Kasumi-1 (cell line): Measurements from ENCODE around the gene WDR18.
A peak's percentile ranks its signal among the peaks of the same experiment; 100 is the strongest.

Experiments used
- DNase-seq, 2 experiments: peaks; one replicate each; lab custom pipeline; 2025; lab: John Stamatoyannopoulos, UW

Gene WDR18

DNA sequence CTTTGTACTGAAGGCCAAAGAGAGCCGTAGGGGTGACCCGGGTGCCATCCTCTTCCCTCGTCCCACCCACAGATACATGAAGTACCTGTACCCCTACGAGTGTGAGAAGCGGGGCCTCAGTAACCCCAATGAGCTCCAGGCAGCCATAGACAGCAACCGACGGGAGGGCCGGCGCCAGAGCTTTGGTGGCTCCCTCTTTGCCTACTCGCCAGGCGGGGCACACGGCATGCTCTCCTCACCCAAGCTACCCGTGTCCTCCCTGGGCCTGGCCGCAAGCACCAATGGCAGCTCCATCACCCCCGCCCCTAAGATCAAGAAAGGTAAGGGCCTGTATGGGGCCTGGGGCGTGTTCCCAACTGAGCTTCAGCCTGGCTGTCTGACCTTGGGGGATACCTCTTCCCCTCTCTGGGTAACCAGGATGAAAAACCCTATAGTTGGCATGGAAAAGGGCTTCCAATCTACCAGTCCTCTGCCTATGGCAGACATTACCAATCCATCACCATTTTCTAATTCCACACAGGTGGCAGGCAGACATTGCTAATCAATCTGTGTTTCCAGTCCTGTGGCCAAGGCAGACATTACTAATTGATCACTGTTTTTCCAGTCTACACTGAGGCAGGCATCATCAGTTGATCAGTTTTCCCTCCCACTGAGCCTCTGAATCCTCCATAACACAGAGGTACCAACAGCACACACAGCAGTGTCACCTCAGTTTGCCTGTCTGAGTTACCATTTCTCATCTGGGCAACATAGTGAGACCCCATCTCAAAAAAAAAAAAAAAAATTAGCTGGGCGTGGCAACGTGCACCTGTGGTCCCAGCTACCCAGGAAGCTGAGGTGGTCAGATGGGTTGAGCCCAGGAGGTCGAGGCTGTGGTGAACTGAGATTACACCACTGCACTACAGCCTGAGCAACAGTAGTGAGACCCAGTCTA, 19.1 kb upstream of the WDR18 start:
- no peak for DNase-seq

DNA sequence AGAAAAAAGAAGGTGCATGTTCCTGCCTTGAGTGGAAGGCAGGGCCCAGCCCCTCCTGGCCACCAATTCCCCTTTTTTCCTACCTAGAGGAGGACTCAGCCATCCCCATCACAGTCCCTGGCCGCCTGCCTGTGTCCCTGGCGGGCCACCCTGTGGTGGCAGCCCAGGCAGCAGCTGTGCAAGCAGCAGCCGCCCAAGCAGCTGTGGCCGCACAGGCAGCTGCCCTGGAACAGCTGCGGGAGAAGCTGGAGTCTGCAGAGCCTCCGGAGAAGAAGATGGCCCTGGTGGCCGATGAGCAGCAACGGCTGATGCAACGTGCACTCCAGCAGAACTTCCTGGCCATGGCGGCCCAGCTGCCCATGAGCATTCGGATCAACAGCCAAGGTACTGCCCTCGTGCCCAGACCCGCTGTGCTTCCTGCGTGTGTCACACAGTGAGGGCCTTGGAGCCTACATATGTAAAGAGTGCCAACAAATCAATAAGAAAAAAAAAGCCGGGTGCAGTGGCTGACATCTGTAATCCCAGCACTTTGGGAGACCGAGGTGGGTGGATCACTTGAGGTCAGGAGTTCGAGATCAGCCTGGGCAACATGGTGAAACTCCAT, 17.6 kb upstream of the WDR18 start:
- DNase-seq, result no peak

DNA sequence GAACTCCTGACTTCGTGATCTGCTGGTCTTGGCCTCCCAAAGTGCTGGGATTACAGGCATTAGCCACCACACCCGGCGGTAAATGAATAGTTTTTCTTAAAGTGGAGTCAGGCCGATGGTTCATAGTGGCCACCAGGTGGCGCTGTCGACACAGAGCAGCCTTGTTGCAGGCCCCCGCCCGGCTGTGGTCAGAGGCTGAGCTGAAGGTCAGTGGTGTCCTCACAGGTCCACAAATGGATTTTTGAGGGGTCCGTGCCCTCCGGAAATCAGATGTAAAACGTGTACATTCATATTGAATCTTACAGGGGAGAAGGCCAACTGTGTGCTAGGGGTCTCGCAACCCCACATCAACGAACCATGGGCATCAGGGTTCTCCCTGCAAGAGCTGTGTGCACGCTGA, 13.4 kb upstream of the WDR18 start:
- DNase-seq, result peak in 1 of 2 experiments; percentile 19

DNA sequence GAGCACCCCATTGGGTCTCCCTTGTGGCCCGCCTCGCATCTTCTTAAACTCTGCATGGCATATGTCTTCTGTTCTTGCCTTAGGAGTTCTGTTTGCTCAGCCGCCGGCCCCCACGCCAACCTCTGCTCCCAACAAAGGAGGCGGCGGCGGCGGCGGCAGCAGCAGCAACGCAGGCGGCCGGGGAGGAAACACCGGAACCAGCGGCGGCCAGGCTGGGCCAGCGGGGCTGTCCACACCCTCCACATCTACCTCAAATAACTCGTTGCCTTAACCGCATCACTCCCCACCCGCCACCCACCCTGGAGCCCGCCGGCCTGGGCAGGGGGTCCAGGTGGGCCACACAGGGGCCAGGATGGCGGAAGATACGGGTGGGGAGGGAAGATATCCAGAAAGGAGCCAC, 12.3 kb upstream of the WDR18 start:
- DNase-seq, result no peak

DNA sequence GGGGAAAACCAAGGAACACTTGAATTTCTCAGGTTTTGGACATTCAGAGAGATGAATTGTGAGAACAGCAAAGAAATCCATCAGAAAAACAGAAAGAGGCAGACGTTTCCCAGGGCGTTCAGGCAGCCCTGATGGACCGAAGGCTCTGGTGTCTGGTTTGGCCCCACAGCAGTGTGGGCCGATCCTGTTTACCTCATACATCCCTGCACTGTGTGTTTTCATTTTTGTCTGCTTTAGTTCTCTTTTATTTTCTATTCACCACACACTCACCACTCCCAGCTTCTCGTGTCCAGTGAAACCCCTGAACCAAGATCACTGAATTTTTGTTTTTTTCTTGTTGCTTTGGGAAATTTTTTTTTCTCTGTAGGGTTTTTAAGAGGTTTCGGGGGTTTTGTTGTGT, 11.9 kb upstream of the WDR18 start:
- DNase-seq, result no peak

DNA sequence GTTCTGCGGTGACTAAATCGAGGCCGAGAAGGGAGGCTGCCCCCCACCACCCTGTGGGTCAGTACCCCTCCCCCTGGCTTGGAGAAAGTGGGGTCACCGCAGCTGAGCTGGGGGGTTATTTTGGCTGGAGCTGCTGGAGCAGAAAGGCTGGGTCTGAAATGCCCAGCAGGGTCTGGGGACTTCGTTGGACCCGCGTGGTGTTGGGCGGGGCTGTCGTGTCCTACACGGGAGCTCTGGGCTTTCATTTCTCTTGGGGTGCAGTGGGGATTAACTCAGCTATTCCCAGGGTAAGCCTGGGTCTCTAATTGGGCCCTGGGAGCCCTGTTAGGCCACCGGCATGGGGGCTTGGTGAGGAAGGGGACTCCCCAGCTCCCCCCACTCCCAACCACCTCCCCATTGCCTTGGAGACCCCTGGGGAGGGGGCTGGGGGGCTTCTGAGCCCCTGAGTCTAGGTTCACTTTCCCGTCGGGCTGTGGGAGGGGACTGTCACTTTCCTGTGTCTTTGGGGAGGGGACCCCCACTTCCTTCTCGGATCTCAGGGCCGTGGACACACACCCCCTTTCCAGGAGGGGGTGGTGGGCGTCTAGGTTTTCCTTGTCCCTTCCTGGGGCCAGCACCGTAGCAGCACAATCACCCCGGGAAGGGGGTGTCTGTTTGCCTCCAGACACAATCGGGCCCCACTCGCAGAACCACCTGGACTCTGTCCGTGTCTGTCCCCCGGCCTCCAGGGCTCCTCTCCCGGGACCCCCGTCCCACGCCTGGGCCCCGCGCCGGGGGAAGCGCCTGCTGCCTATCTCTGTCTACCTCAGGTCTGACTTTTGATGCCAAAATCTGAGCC, 10.2 kb upstream of the WDR18 start:
- no peak for DNase-seq

DNA sequence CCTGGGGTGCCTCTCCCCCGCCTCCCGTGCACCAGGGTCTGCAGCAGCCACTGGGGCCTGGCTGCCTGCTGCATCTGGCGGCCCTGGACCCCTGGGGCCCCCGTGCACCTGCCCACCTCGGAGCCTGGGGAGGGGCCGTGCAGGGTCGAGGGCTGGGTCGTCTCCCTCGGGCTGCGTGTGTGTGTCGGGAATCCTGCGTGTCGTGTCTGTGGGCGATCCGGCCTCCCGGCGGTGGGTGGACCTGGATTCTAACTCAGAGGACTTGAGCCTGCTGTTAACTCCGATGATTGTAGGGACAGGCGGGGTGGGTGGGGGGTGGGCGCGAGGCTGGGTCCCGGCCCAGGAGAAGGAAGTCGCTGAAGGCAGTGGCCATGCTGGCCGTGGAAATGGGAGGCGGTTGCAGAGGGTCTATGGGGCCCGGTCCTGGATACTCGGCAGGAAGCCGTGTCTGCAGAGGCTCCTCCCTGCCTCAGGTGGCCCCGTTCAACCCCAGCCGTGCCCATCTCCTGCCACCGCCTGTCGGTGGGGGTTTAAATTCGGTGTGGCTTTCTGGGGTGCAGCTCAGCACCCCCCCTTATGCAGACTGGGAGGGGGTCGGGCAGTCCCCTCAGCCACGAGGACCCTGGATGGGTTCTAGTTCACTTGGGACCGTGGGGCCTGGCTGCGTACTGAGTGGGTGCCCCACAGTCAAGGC, 9.4 kb upstream of the WDR18 start:
- no peak for DNase-seq

DNA sequence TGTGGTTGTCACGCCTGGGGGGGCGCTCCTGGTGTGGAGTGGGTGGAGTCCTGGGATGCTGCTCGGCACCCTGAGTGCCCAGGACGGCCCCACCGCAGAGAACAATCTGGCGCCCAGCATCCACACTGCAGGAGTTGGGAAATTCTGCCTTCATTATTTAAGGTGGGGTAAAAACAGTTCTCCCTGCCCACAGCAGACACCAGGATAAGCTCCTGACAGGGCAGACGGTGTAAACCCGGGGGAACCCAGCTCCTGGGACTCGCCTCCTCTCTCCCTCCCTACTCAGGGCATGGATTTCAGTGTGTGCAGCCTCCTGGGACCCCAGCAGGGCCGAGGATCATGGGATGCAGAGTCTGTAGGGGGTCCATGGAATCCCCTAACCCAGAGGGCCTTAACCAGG, 7.7 kb upstream of the WDR18 start:
- no peak for DNase-seq

DNA sequence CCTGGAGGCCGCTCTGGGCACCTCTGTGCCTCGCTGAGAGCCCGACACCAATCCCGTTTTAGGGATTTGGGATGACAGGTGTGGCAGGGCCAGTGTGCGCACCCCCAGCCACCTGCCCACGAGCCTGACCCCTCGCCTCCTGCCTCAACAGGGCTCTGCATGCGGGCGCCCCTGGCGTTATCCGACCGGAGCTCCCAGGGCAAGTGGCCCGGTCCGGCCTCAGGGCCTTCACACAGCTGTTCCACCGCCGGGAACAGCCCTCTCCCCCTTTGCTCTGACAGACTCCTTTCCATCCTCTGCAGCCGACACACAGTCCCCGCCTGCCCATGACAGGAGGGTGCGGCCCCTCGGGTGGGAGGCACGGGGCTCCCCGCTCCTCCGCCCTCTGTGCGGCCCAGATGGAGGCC, 7.1 kb upstream of the WDR18 start:
- no peak for DNase-seq

DNA sequence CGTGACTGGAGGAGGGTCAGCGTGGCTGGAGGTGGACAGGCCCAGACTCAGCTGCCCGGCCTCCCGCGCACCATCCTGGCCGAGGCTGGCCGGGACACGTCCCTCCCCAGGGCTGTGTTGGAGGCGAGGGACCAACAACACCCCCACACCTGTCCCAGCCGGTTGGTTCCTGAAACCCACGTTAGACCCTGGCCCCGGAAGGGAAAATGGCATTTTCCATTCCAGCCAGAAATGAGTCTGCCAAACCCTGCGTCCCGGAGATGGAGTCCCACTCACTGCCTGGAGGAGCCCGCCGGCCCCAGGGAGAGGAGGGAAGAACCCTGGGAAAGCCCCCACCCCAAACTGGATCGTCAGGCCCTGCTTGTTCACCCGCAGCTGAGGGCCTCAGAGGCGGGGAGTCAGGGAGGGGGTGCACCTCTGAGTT, 4.8 kb upstream of the WDR18 start:
- no peak for DNase-seq

DNA sequence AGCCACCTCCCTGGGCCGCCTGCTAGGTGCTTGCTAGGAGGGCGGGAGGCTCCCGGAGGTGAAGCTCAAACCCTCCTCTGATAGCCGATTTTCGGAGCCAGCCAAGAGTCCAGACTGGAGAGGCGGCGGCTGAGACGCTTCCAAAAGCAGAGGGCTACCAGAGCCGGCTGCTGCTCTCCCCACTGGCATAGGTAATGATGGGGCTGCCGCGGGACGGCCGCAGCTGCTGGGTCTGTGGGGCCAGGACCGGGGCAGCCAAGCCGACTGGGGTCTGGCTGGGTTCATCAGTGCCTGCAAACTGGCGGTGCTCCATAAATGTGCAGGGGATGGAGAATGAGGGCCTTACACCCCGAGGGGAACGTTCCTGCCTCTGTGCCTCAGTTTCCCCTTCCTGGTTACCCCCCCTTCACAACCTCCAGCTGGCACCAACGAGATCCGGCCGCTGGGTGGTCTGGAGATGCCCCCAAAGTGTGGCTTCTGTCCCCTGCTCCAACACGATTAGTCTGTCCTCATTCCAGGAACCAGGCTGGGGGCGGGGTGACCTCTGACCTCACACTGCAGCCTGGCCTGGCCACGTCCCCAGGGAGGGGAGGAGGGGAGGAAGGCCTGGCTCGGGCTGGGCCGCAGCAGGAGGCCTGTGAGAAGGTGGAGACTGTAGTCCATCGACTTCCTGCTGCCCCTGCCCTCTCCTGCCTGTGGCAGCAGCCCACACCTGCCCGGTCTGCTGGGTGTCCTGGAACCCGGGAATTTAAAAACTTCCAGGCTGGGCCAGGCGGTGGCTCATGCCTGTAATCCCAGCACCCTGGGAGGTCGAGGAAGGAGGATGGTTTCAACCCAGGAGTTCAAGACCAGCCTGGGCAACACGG, 3.8 kb upstream of the WDR18 start:
- DNase-seq, result no peak

DNA sequence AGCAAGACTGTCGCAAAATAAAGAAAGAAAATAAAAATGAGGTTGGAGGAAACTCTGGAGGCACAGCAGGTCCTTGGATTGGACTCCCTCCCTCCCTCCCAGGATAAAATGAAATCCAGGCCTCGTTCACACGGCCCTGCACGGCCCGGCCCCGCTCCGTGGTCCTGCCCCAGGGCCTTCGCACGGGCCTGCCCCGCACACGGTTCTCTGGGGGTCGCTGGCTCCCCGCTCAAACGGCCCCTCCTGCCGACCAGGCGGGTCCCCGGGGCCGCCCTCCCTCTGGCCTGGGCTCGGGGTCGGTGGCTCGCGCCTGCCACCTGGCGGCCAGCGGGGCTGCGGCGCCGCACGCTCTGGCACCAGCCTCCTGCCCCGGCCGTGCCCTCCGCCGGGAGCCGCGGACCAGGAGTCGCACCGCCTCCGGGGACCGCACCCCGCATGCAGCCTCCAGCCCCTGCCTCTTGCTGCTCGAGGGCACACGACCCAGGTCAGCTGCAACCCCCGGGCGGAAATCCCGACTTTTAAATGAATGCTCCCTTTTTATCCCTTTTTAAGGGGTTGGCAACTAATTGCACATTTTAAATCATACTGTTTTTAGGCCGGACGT, 1.5 kb upstream of the WDR18 start:
- peak; percentile 49 to 60 for DNase-seq

DNA sequence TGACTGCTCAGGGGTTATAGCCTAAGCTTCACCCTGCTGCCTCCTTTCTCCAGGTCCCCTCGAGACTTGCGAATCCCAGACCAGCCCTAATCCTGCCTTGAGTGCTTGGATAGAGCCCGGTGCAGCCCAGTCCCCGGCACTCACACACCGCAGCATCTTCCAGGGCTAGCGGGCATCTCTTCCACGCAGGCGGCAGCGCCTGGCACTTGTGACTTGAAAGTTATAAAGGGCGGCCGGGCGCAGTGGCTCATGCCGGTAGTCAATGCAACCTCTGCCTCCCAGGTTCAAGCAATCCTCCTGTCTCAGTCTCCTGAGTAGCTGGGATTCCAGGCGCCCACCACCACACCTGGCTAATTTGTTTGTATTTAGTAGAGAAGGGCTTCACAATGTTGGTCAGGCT, 1.9 kb downstream of the WDR18 start:
- DNase-seq, result no peak

DNA sequence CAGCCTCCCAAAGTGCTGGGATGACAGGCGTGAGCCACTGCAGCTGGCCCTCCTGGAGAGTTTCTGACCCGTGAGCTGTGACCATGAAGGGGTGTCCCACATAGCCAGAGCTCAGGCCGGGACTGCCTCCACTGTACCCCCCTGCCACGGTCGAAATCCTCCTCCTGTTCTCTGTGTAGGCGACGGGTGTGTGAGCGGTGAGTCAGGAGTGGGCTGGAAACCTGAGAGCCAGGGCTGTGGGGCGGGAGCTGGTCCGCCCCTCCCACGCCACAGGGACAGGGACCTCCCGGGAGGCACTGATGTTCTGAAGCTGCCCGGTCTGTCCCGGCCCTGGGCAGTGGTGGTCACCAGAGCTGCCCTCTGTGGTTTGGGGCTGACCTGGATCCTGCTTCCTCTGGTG, 3.9 kb downstream of the WDR18 start:
- DNase-seq, result no peak

DNA sequence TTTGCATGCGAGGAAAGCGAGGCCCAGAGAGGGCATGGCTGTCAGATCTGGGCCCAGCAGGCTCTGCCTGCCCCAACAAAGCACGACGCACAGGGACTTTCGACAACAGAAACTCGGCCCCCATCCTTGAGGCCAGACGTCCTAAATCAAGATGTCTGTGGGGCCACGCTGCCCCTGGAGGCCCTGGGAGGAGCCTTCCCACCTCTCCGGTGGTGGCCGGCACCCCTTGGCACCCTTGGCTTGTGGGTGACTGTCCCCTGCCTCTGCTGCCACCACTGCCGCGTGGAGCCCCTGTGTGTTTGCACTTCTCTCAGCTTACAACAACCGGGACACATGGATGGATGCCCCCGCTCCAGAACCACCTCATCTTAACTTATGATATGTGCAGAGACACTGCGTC, 4.4 kb downstream of the WDR18 start:
- DNase-seq, result no peak

DNA sequence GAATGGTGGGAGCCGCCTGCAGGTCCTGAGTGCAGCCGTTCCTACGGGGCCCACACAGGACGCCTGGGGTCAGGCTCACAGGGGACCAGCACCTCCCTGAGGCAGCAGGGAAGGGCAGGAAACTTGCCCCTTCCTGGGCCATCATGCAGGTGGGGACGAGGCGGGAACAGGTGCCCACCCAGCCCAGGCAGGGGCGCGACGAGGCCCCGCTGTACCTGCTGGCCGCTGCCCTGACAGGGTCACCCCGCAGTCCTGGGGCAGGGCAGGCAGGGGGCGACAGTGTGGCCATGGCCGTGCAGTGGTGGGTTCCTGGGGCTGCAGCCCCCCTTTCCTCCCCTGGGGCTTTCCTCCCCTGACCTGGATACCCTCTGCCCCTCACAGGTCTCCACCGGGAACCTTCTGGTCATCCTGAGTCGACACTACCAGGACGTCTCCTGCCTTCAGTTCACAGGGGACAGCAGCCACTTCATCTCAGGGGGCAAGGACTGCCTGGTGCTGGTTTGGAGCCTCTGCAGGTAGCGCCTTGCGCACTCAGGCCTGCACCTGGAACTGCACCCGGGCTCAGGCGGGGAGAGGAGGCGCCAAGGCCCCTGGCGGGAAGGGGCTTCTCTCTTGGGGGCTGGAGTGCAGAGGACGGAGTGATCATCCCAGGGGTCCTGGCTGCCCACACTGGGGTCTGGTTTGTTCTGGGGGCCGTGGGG, 5.4 kb downstream of the WDR18 start:
- DNase-seq, result no peak

DNA sequence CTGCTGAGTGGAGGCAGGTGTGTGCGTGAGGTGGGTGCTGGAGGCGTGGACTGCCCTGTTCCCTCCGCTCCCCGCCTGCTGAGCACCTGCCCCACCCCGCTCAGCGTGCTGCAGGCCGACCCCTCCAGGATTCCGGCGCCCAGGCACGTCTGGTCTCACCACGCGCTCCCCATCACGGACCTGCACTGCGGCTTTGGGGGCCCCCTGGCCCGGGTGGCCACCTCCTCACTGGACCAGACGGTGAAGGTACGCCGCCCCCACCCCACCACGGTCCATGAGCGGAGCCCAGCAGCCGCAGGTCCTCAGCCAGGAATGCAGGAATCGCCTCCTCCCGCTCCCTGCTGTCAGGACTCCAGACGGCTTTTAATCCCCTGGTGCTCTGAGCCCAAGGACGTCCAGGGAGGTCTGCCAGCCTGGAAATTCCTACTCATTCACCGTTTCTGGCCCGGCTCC, 6.0 kb downstream of the WDR18 start:
- no peak for DNase-seq

DNA sequence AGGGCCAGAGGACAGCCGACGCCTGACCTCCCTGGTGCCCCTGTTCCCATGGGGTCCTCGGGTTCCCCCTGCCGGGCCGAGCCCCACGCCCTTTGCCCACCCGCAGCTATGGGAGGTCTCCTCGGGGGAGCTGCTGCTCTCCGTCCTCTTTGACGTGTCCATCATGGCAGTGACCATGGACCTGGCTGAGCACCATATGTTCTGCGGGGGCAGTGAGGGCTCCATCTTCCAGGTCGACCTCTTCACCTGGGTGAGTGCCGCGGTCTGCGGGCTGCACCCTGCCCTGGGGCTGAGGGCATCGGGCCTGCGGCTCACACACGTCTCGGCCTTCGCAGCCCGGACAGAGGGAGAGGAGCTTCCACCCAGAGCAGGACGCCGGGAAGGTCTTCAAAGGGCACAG, 6.6 kb downstream of the WDR18 start:
- no peak for DNase-seq

DNA sequence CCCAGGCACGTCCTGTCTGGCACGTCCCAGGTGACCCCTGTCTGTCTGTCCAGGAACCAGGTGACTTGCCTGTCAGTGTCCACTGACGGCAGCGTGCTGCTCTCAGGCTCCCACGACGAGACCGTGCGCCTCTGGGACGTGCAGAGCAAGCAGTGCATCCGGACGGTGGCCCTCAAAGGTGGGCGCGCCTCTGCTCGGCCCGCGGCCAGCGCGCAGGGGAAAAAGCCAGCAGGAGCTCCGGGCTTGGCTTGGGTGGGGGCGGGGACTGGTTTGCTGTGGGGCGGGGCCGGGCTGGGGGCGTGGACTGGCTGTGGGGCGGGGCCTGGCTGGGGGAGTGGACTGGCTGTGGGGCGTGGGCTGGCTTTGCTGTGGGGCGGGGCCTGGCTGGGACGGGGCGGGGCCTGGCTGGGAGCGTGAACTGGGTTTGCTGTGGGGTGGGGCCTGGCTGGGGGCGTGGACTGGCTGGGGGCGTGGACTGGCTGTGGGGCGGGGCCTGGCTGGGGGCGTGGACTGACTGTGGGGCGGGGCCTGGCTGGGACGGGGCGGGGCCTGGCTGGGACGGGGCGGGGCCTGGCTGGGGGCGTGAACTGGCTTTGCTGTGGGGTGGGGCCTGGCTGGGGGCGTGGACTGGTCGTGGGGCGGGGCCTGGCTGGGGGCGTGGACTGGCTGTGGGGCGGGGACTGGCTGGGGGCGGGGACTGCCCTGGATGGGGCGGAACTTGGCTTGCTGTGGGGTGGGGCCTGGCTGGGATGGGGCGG, 7.2 kb downstream of the WDR18 start:
- DNase-seq, result peak in 1 of 2 experiments; percentile 62
